ENCODE data around the gene CEP128.
A peak's percentile ranks its signal among the peaks of the same experiment; 100 is the strongest.

CEP128 gene

GRCh38 chr14:80941241-80942185 lies at the start of gene CEP128:
Gene CEP128 (minus strand): TSS chr14:80941738.
- DNase-seq (ENCODE audit: low spot score): peak; percentile 92

GRCh38 chr14:80988735-80989429 lies 47.3 kb upstream of the CEP128 start:
- no peak for DNase-seq (ENCODE audit: low spot score)

GRCh38 chr14:80988192-80988591 lies 46.7 kb upstream of the CEP128 start:
- DNase-seq (ENCODE audit: low spot score): no peak

- DNase-seq (ENCODE audit: low spot score): peak; percentile 75
These were observed 45.9 kb upstream of the CEP128 start for GRCh38 chr14:80987235-80988032.

- DNase-seq (ENCODE audit: low spot score): no peak
These were observed 41.2 kb upstream of the CEP128 start for GRCh38 chr14:80982711-80983110.

GRCh38 chr14:80981673-80982072 lies 40.1 kb upstream of the CEP128 start:
- no peak for DNase-seq (ENCODE audit: low spot score)

- no peak for DNase-seq (ENCODE audit: low spot score)
These were observed 39.6 kb upstream of the CEP128 start for GRCh38 chr14:80981156-80981555.

- DNase-seq (ENCODE audit: low spot score): no peak
These were observed 38.4 kb upstream of the CEP128 start for GRCh38 chr14:80979951-80980350.

GRCh38 chr14:80978403-80978802 lies 36.9 kb upstream of the CEP128 start:
- DNase-seq (ENCODE audit: low spot score): no peak

GRCh38 chr14:80977221-80977620 lies 35.7 kb upstream of the CEP128 start:
- DNase-seq (ENCODE audit: low spot score): no peak

- DNase-seq (ENCODE audit: low spot score): no peak
These were observed 33.1 kb upstream of the CEP128 start for GRCh38 chr14:80974679-80975078.

GRCh38 chr14:80973931-80974641 lies 32.5 kb upstream of the CEP128 start:
- DNase-seq (ENCODE audit: low spot score): no peak

GRCh38 chr14:80965037-80965436 lies 23.5 kb upstream of the CEP128 start:
- no peak for DNase-seq (ENCODE audit: low spot score)

GRCh38 chr14:80959496-80959895 lies 18.0 kb upstream of the CEP128 start:
- DNase-seq (ENCODE audit: low spot score): peak; percentile 66

GRCh38 chr14:80958939-80959338 lies 17.4 kb upstream of the CEP128 start:
- DNase-seq (ENCODE audit: low spot score): no peak

- DNase-seq (ENCODE audit: low spot score): no peak
These were observed 16.7 kb upstream of the CEP128 start for GRCh38 chr14:80958226-80958625.

GRCh38 chr14:80957613-80958012 lies 16.1 kb upstream of the CEP128 start:
- DNase-seq (ENCODE audit: low spot score): no peak

GRCh38 chr14:80956922-80957321 lies 15.4 kb upstream of the CEP128 start:
- DNase-seq (ENCODE audit: low spot score): no peak

GRCh38 chr14:80956102-80956501 lies 14.6 kb upstream of the CEP128 start:
- no peak for DNase-seq (ENCODE audit: low spot score)

GRCh38 chr14:80955416-80955941 lies 13.9 kb upstream of the CEP128 start, which contains the start of gene TSHR:
Gene TSHR (plus strand): TSS chr14:80955621. CDS start chr14:80955681, 60 bp downstream.
- DNase-seq (ENCODE audit: low spot score): no peak

GRCh38 chr14:80954687-80955299 lies 13.3 kb upstream of the CEP128 start:
- DNase-seq (ENCODE audit: low spot score): peak; percentile 77
